GM18526 (cell line): ENCODE data around the gene SIAH3.

ENCODE experiments used
- POLR2A ChIP-seq: IDR thresholded peaks from 3 replicates; pipeline ENCODE4 v1.6.1; 2011; ENCODE audit not compliant: insufficient read length; ENCODE audit errors: extremely low read depth

SIAH3 gene

DNA sequence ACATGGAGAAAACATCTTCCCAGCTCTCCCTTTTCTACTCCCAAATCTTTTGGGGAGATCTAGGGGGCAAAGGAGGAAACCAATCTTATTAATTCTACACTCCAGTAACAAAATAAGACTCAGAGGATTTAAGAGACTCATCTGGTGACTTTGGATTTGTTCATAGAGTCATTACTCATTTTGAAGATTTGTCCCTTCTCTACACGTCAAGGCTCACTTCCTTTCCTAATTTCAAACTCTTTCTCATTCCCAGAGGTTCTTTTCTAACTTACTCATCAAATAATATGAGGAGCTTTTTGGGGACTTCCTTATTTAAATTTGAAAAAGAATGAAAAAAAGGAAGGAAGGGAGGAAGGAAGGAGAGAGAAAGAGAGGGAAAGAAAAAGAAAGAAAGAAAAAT lies 14.4 kb downstream of the SIAH3 start:
- TF ChIP-seq POLR2A = no peak

DNA sequence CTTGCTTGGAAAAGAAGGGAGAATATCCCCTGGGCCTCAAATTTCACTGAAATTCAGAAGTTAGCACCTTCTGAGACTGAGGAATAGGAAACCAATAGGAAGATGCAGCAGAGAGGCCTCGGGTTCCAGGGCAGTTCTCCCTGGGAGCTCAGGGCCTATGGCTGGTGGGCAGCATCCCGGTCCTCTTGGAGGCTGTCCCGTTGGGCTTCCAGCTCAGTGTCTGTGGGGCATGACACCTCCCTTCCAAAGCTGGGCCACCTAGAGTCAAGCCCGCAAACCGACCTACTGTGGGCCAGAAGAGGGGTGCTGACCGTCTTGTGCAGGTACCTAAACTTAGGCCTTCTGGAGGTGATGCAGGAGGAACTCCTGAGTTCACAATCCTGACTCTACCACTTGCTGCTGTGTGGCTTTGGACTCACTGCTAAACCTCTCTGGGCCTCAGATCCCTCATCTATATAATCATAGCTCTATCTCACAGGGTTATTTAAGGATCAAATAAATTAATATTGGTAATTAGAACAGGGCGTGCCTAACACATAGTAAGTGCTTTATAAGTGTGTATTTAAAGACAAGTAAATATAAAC lies 17.1 kb downstream of the SIAH3 start:
- TF ChIP-seq POLR2A = no peak

GRCh38 chr13:45833663-45834375 lies 17.7 kb downstream of the SIAH3 start:
- no peak for TF ChIP-seq POLR2A

DNA sequence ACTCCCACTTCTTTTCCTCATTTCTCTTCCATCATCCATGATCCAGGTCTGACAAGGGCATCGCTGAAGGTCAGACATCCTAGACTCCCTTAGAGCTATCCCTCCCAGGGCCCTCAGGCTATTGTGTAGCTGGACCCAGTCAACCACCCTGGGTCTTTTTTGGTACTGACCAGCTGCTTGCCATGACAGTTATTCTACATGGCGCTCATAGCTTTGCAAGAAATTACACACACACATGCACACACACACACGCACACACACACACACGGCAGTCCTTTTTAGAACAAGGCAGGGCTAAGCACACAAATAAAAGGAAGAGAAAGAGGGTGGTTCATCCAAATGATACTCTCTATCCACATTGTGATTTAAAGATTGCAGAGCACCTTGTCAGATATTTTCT lies 18.3 kb downstream of the SIAH3 start:
- no peak for TF ChIP-seq POLR2A

DNA sequence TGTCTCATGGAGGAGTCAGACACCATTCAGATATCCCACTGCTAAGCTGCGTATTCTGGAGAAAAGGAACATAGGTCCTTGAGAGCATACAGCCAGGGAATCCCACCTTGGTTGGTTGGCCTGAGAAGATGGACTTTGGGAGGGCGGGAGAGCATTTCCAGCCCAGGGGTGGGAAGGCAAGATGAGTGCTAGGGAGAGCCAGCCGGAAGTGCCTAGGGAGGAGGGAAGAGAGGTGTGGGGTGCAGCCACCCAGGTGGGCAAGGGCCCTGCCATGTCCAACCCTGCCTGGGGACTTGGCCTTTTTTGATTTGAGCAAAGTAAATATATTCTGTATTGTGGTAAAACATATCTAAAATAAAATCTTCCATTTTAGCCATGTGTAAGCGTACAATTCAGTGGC lies 19.7 kb downstream of the SIAH3 start:
- TF ChIP-seq POLR2A = no peak

GRCh38 chr13:45830121-45830520 lies 21.4 kb downstream of the SIAH3 start:
- no peak for TF ChIP-seq POLR2A

GRCh38 chr13:45828256-45828968 lies 23.1 kb downstream of the SIAH3 start:
- TF ChIP-seq POLR2A = no peak

DNA sequence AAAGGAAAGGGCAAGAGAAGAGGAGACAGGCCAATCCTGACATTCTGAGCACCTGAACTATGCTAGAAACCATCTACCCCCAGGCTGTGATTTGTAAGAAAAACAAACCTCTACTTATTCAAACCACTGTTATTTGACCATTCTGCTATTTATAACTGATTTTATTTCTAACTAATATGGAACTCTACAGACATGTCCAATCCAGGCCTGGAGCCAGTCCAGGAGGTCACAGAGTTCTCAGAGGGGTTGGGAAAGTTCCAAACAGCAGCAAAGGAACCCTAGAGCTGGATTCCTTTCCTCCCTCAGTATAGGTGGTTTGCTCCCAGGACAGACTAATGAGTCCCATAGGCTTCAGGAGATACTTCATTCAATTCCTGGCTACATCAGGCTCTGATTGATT lies 24.2 kb downstream of the SIAH3 start:
- TF ChIP-seq POLR2A = no peak

- TF ChIP-seq POLR2A = no peak
Observed at GRCh38 chr13:45826731-45827130, 24.8 kb downstream of the SIAH3 start.

DNA sequence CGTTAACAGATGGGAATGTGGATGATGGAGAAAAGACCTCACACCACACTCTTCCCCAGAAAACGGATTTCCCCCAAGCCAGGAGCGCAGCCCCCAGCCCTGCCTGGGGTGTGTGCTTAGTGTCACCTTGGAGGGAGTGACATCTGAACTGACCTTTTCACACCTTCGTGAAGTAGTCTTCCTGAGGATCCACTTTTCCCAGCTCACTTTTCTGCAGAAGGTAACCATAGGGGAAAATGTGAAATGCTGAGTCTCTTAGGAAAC lies 26.2 kb downstream of the SIAH3 start:
- no peak for TF ChIP-seq POLR2A

DNA sequence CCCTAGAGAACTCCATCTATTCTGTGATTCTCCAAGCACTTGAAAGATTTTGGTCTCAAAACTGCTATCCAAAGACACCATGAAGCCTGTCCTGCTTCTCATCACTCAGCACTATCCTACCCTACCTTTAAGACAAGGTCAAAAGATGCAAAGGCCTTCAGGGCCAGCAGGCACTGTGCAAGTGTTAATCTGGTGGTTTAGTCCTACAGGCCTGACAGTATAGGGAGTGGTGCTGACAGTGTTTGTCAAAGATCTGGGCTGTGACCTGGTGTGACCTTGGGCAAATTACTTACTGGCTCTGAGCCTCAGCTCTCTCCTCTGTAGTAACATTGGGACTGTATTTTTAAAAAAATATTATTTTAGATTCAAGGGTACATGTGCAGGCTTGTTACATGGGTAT lies 28.0 kb downstream of the SIAH3 start:
- TF ChIP-seq POLR2A = no peak

GRCh38 chr13:45821811-45822210 lies 29.7 kb downstream of the SIAH3 start:
- TF ChIP-seq POLR2A = no peak

GRCh38 chr13:45820106-45820838 lies 31.3 kb downstream of the SIAH3 start:
- no peak for TF ChIP-seq POLR2A

DNA sequence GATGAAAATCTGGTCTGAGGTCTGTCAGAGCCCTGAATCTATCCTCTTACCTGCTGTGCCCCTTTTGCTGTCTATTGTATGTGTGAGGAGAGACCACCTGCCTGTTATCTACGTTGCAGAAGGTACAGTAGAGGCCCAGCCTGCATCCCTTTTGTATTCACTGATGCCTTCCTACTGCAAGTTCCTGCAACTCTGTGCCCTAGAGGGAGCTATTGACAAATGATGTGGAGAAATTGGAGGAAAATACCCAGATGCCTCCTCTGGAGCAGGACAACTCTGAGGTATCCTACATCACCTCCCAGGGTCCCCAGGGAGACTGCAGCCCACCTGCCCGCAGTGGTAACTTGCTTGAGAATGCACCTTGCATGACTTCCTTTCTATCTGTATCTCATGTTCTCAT lies 33.7 kb downstream of the SIAH3 start:
- no peak for TF ChIP-seq POLR2A

DNA sequence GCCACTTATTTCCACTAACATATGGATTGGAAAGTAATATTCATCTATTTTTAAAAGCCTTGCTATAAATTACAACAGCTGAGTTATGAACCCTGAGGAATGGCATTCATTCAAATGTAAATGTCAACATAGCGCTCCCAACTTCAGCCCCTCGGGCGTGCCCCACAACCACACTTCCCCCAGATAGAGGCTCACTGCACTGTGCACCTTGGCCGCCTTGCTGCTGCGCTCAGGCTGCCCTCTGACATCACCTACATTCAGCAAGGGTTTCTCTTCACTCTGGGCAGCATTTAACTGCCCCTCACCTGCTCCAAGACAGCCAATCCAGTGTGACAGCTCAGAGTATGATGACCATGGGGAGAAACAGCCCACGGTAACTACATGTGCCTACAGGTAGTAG lies 35.1 kb downstream of the SIAH3 start:
- TF ChIP-seq POLR2A = no peak
